Measurements from ENCODE around the gene PSORS1C2. TPM values are rescaled to one million over a fixed set of nuclear protein-coding genes. Genes with fewer than 3 reads are reported as not detected.
A peak's percentile ranks its signal among the peaks of the same experiment; 100 is the strongest.

Gene PSORS1C2
- total and polyA plus RNA-seq, 4 donors = not detected

DNA sequence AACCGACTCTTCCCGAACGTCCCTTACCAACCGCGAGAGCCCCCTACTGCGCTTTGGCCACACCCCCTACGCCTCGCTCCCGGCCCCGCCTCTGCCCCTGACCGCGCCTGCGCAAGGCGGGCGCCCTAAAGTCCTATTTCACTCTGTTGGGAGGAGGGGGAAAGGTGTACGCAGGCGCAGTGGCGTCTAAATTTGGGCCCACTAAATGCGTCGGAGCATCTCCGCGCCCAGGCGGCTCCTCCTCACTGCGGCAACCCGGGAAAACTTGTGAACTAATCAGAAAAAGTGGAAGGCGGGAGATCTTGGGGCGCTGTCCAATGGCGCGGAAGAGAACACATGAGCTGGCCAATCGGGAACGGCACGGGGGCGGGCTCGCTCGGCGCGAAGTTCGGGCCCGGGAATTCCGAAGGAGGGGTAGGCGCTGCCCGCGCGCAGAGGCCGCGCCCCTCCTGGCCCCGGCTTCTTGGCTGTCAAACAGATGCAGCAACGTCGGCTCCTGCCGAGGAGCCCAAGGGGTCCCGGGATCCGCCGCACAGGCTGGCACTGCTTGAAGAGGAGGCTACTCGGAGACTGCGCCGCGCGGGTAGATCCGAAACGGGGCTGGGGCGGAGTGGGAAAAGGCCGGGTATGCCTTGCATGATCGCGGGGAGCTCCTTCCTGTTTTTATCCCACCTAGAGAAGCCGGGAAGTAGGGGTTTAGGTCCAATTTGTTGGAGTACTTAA lies 19.4 kb upstream of the PSORS1C2 start, which contains the start of gene TCF19:
Gene TCF19, plus strand, starts transcription at position 450 of the 723 bp plus-strand sequence. CDS start 881 bp downstream, outside the sequence.
- whole genome bisulfite sequencing = under 1% methylated on average over 65 of the region's 65 CpGs

More for the DNA sequence above, 19.4 kb upstream of the PSORS1C2 start, which contains the start of gene TCF19:
- H3K36me3 ChIP-seq (ENCODE audit: control insufficient read depth in 4 of 4, insufficient read depth in 3 of 4, low read depth in 1 of 4, low read length in 3 of 4) = peaks cover 0 to 7% (median 3%) of the 10 kb centered on the region in 4 donors
- peaks cover 3 to 14% (median 11%) of the 10 kb centered on the region in 4 donors for H3K4me1 ChIP-seq (ENCODE audit: control insufficient read depth in 4 of 4, insufficient read depth in 4 of 4, low read length in 3 of 4)
- TF ChIP-seq JUND (IDR thresholded peaks at IDR 0.05) (no peak), FOXA1 (IDR thresholded peaks at IDR 0.05) (no peak), TAF1 (conservative IDR thresholded peaks at IDR 0.05) (no peak), YY1 (IDR thresholded peaks at IDR 0.05) (peak; percentile 65), RAD21 (IDR thresholded peaks at IDR 0.05) (no peak), NR2F2 (IDR thresholded peaks at IDR 0.05) (no peak), RXRA (IDR thresholded peaks at IDR 0.05) (peak in 1 of 2 donors; percentile 35), GABPA (IDR thresholded peaks at IDR 0.05 in 1 of 2, conservative IDR thresholded peaks at IDR 0.05 in 1 of 2) (no peak), EGR1 (IDR thresholded peaks at IDR 0.05; ENCODE audit: low read depth in 2 of 2) (peak; percentile 84 to 85), SP1 (IDR thresholded peaks at IDR 0.05) (peak; percentile 96), HNF4A (conservative IDR thresholded peaks at IDR 0.05) (peak; percentile 42 to 50), HNF4G (IDR thresholded peaks at IDR 0.05) (no peak)
- TF ChIP-seq, protein P1, sequence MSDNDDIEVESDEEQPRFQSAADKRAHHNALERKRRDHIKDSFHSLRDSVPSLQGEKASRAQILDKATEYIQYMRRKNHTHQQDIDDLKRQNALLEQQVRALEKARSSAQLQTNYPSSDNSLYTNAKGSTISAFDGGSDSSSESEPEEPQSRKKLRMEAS (IDR thresholded peaks at IDR 0.05) = no peak
- TF ChIP-seq, protein P2, sequence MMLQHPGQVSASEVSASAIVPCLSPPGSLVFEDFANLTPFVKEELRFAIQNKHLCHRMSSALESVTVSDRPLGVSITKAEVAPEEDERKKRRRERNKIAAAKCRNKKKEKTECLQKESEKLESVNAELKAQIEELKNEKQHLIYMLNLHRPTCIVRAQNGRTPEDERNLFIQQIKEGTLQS (IDR thresholded peaks at IDR 0.05) = no peak
- TF ChIP-seq, protein P3, sequence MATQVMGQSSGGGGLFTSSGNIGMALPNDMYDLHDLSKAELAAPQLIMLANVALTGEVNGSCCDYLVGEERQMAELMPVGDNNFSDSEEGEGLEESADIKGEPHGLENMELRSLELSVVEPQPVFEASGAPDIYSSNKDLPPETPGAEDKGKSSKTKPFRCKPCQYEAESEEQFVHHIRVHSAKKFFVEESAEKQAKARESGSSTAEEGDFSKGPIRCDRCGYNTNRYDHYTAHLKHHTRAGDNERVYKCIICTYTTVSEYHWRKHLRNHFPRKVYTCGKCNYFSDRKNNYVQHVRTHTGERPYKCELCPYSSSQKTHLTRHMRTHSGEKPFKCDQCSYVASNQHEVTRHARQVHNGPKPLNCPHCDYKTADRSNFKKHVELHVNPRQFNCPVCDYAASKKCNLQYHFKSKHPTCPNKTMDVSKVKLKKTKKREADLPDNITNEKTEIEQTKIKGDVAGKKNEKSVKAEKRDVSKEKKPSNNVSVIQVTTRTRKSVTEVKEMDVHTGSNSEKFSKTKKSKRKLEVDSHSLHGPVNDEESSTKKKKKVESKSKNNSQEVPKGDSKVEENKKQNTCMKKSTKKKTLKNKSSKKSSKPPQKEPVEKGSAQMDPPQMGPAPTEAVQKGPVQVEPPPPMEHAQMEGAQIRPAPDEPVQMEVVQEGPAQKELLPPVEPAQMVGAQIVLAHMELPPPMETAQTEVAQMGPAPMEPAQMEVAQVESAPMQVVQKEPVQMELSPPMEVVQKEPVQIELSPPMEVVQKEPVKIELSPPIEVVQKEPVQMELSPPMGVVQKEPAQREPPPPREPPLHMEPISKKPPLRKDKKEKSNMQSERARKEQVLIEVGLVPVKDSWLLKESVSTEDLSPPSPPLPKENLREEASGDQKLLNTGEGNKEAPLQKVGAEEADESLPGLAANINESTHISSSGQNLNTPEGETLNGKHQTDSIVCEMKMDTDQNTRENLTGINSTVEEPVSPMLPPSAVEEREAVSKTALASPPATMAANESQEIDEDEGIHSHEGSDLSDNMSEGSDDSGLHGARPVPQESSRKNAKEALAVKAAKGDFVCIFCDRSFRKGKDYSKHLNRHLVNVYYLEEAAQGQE (IDR thresholded peaks at IDR 0.05) = no peak
- TF ChIP-seq, protein P4, sequence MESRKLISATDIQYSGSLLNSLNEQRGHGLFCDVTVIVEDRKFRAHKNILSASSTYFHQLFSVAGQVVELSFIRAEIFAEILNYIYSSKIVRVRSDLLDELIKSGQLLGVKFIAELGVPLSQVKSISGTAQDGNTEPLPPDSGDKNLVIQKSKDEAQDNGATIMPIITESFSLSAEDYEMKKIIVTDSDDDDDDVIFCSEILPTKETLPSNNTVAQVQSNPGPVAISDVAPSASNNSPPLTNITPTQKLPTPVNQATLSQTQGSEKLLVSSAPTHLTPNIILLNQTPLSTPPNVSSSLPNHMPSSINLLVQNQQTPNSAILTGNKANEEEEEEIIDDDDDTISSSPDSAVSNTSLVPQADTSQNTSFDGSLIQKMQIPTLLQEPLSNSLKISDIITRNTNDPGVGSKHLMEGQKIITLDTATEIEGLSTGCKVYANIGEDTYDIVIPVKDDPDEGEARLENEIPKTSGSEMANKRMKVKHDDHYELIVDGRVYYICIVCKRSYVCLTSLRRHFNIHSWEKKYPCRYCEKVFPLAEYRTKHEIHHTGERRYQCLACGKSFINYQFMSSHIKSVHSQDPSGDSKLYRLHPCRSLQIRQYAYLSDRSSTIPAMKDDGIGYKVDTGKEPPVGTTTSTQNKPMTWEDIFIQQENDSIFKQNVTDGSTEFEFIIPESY (IDR thresholded peaks at IDR 0.05) = no peak
- TF ChIP-seq, protein P5, sequence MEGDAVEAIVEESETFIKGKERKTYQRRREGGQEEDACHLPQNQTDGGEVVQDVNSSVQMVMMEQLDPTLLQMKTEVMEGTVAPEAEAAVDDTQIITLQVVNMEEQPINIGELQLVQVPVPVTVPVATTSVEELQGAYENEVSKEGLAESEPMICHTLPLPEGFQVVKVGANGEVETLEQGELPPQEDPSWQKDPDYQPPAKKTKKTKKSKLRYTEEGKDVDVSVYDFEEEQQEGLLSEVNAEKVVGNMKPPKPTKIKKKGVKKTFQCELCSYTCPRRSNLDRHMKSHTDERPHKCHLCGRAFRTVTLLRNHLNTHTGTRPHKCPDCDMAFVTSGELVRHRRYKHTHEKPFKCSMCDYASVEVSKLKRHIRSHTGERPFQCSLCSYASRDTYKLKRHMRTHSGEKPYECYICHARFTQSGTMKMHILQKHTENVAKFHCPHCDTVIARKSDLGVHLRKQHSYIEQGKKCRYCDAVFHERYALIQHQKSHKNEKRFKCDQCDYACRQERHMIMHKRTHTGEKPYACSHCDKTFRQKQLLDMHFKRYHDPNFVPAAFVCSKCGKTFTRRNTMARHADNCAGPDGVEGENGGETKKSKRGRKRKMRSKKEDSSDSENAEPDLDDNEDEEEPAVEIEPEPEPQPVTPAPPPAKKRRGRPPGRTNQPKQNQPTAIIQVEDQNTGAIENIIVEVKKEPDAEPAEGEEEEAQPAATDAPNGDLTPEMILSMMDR (IDR thresholded peaks at IDR 0.05; ENCODE audit: low read depth, low read length, missing input control) = no peak
- peak within 1 kb of the TSS; percentile 15 to 51 for H3K27ac ChIP-seq (ENCODE audit: low read depth in 1 of 2, low read length in 2 of 2)
- peak within 1 kb of the TSS; percentile 42 to 64 for H3K9ac ChIP-seq (ENCODE audit: low read depth in 1 of 2, low read length in 2 of 2)
- H3K4me3 ChIP-seq (ENCODE audit: low read depth in 1 of 3, low read length in 3 of 3) = peak within 1 kb of the TSS; percentile 66 to 77 (median 74)
- H3K27me3 ChIP-seq (ENCODE audit: control insufficient read depth in 4 of 4, insufficient read depth in 4 of 4, low read length in 3 of 4) = no peaks in the 10 kb centered on the region
- H3K9me3 ChIP-seq (ENCODE audit: control insufficient read depth in 4 of 4, low read length in 3 of 4) = no peaks in the 10 kb centered on the region
- DNase-seq (ENCODE audit: low spot score) = peak; percentile 97

Measured in liver (tissue), 9 donors.